ENCODE results near the gene MRFAP1L1. TPM values are rescaled to one million over a fixed set of nuclear protein-coding genes. Genes with fewer than 3 reads are reported as not detected.

Gene MRFAP1L1
- total RNA-seq, 1 experiment from 2014 or later, result 57.7 TPM

DNA sequence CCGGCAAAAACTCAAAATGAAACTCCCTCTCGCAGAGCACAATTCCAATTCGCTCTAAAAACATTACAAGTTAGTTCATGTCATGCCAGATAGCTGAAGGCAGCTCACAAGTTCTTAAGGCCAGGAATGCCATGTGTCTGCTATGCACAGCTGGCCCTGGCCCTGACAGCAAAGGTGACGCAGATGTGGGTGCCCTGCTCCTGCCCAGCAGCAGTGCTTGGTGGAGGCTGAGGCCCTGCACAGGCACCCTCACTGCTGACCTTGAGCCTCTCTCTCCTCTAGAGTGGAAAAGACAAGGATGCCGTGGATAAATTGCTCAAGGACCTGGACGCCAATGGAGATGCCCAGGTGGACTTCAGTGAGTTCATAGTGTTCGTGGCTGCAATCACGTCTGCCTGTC, 13.1 kb downstream of the MRFAP1L1 start:
- Histone ChIP-seq H3K27ac (ENCODE audit: insufficient read length, low read depth, low read length) (no peak overlapping the region), H3K79me1 (ENCODE audit: insufficient read depth, low read depth, low read length, poor library complexity, severe bottlenecking) (no peaks in the 10 kb centered on the region)
- no peaks in the 10 kb centered on the region for H3K9me3 Mint-ChIP-seq

More for the DNA sequence above, 13.1 kb downstream of the MRFAP1L1 start:
- no peaks in the 10 kb centered on the region for H3K9me3 ChIP-seq (ENCODE audit: control insufficient read depth, low read depth, low read length)
- H3K27me3 ChIP-seq (ENCODE audit: insufficient read depth, low read length), result no peaks in the 10 kb centered on the region
- no peak overlapping the region for H3T11ph ChIP-seq (ENCODE audit: low read length)
- no peak overlapping the region for H2BK12ac ChIP-seq (ENCODE audit: insufficient read length, low read depth, low read length)
- TF ChIP-seq, protein P1, sequence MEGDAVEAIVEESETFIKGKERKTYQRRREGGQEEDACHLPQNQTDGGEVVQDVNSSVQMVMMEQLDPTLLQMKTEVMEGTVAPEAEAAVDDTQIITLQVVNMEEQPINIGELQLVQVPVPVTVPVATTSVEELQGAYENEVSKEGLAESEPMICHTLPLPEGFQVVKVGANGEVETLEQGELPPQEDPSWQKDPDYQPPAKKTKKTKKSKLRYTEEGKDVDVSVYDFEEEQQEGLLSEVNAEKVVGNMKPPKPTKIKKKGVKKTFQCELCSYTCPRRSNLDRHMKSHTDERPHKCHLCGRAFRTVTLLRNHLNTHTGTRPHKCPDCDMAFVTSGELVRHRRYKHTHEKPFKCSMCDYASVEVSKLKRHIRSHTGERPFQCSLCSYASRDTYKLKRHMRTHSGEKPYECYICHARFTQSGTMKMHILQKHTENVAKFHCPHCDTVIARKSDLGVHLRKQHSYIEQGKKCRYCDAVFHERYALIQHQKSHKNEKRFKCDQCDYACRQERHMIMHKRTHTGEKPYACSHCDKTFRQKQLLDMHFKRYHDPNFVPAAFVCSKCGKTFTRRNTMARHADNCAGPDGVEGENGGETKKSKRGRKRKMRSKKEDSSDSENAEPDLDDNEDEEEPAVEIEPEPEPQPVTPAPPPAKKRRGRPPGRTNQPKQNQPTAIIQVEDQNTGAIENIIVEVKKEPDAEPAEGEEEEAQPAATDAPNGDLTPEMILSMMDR (conservative IDR thresholded peaks at IDR 0.05), result no peak
- no peak overlapping the region for H3K4ac ChIP-seq (ENCODE audit: low read depth, low read length)
- no peak for DNase-seq
- H3K27ac Mint-ChIP-seq, result 0 out of 7 replicates have a peak overlapping the region, but pooled peaks of 1 of the 3 experiments have one; percentile 78
- no peak overlapping the region for H4K8ac ChIP-seq (replicated peaks; ENCODE audit: insufficient read length, low read depth, low read length)
- H3K9ac ChIP-seq (ENCODE audit: extremely low read depth, insufficient read length, low read length), result no peak overlapping the region
- no peak overlapping the region for H3K56ac ChIP-seq (ENCODE audit: insufficient read length, low read depth, low read length)
- H3K36me3 Mint-ChIP-seq (ENCODE audit: insufficient read depth in 1 of 3, low read depth in 3 of 3), result peaks cover 0 to 10% (median 8%) of the 10 kb centered on the region in 3 experiments; a peak in 4 of 7 replicates
- H4K20me1 ChIP-seq (ENCODE audit: control insufficient read depth, insufficient read depth, insufficient read length), result no peaks in the 10 kb centered on the region
- H2BK5ac ChIP-seq (ENCODE audit: insufficient read length, low read length), result no peak overlapping the region
- H3K23me2 ChIP-seq (ENCODE audit: insufficient read length, low read depth, low read length, poor library complexity, severe bottlenecking), result no peaks in the 10 kb centered on the region
- no peak overlapping the region for H3K4me3 Mint-ChIP-seq
- no peaks in the 10 kb centered on the region for H3K27me3 Mint-ChIP-seq (ENCODE audit: low read depth)
- no peaks in the 10 kb centered on the region for H3K4me1 ChIP-seq (ENCODE audit: insufficient read depth, low read length)
- H2AK5ac ChIP-seq (ENCODE audit: insufficient read length, low read length), result no peak overlapping the region
- no peak overlapping the region for H3K23ac ChIP-seq (ENCODE audit: insufficient read length, low read depth, low read length)
- peaks cover 0 to 12% of the 10 kb centered on the region in 2 experiments; a peak in 2 of 4 replicates for H3K4me1 Mint-ChIP-seq
- no peak overlapping the region for H2BK120ac ChIP-seq (ENCODE audit: low read depth, low read length, poor library complexity, severe bottlenecking)
- WGBS (ENCODE audit: extremely low coverage, insufficient read length, low lambda C conversion rate), result no CpG with 5 or more reads among the region's 8 CpGs
- no peak overlapping the region for H2BK20ac ChIP-seq (ENCODE audit: low read depth, low read length, poor library complexity, severe bottlenecking)
- H2AFZ ChIP-seq (ENCODE audit: low read length), result no peak overlapping the region
- H3K14ac ChIP-seq (ENCODE audit: insufficient read depth, low read length), result no peak overlapping the region
- no peak overlapping the region for H3K18ac ChIP-seq (ENCODE audit: insufficient read length, low read depth, low read length)
- no peak overlapping the region for H2BK15ac ChIP-seq (ENCODE audit: low read depth, low read length)
- H4K91ac ChIP-seq (ENCODE audit: insufficient read length, low read depth, low read length), result no peak overlapping the region
- H4K5ac ChIP-seq (ENCODE audit: insufficient read length, low read depth, low read length), result no peak overlapping the region
- H3K79me2 ChIP-seq (ENCODE audit: insufficient read depth, low read length), result no peaks in the 10 kb centered on the region
- no peak overlapping the region for H3K4me2 ChIP-seq (ENCODE audit: insufficient read depth, insufficient read length, low read length)
